GM23338 (cell line): ENCODE data around the gene GBE1.

Experiments used
- EZH2phosphoT487 ChIP-seq: fragments of 200-600 bp; sonication (generic); IDR thresholded peaks from one replicate; pipeline ENCODE4 v1.8.1; 2018; ENCODE audit warnings: antibody characterized with exemption; ENCODE audit not compliant: unreplicated experiment
- POLR2AphosphoS5 ChIP-seq: IDR thresholded peaks from 2 replicates; pipeline ENCODE4 v1.6.1; 2016; ENCODE audit warnings: antibody characterized with exemption, low read depth
- TF ChIP-seq, protein P1 (sequence below), 2 experiments: fragments of 200-600 bp in 1 of 2; sonication (generic) in 1 of 2; conservative IDR thresholded peaks; 2 replicates each; pipeline versions ENCODE4 v1.5.1 to v1.6.1; 2016 to 2017; ENCODE audit warnings: antibody characterized with exemption in 2 of 2, low read depth in 2 of 2, mild to moderate bottlenecking in 2 of 2, moderate library complexity in 1 of 2

- TF ChIP-seq EZH2phosphoT487 (no peak), POLR2AphosphoS5 (no peak)
- TF ChIP-seq, protein P1, sequence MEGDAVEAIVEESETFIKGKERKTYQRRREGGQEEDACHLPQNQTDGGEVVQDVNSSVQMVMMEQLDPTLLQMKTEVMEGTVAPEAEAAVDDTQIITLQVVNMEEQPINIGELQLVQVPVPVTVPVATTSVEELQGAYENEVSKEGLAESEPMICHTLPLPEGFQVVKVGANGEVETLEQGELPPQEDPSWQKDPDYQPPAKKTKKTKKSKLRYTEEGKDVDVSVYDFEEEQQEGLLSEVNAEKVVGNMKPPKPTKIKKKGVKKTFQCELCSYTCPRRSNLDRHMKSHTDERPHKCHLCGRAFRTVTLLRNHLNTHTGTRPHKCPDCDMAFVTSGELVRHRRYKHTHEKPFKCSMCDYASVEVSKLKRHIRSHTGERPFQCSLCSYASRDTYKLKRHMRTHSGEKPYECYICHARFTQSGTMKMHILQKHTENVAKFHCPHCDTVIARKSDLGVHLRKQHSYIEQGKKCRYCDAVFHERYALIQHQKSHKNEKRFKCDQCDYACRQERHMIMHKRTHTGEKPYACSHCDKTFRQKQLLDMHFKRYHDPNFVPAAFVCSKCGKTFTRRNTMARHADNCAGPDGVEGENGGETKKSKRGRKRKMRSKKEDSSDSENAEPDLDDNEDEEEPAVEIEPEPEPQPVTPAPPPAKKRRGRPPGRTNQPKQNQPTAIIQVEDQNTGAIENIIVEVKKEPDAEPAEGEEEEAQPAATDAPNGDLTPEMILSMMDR (conservative IDR thresholded peaks at IDR 0.05; ENCODE audit: low read depth in 2 of 2): no peak
Measured at GRCh38 chr3:81696090-81696489, 65.4 kb downstream of the GBE1 start.
